ENCODE results near the gene AP3B1. TPM values are rescaled to one million over a fixed set of nuclear protein-coding genes. Genes with fewer than 3 reads are reported as not detected.

Gene AP3B1
- total and polyA plus RNA-seq, 2 experiments from 2014 or later: 32.1 to 46.3 TPM

DNA sequence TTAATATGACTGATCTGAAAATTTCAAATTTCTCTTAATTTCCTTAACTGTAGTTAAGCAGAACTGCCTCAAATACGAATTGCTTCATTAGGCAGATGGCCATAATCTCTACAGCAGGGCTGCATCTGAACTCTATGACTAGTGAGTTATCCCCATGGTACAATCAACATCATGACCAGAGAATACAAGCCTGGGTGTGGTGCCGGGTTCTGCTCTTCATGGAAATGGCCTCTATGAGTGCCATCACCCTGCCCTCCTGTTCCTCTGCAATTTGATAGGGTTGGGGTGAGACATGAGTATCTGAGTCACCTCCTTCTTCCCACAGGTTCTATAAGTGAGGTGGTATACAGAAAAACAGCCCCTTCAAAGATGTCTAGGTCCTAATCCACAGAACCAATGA is 235.9 kb downstream of the AP3B1 start:
- ATAC-seq: no peak

More for the DNA sequence above, 235.9 kb downstream of the AP3B1 start:
- DNase-seq (ENCODE audit: low spot score): no peak
- no peaks in the 10 kb centered on the region for H3K36me3 ChIP-seq (ENCODE audit: insufficient read depth)
- H3K27ac Mint-ChIP-seq: no peak overlapping the region
- H3K9me2 ChIP-seq (ENCODE audit: insufficient read depth): no peaks in the 10 kb centered on the region
- H2AFZ ChIP-seq: no peak overlapping the region
- no peak overlapping the region for H3K4me3 ChIP-seq
- H3K4me3 Mint-ChIP-seq: no peak overlapping the region
- H3K4me1 Mint-ChIP-seq: no peaks in the 10 kb centered on the region
- H3K4me2 ChIP-seq: no peak overlapping the region
- H3K4me1 ChIP-seq (ENCODE audit: insufficient read depth): no peaks in the 10 kb centered on the region
- H3K9me3 Mint-ChIP-seq: no peaks in the 10 kb centered on the region
- TF ChIP-seq, protein P1, sequence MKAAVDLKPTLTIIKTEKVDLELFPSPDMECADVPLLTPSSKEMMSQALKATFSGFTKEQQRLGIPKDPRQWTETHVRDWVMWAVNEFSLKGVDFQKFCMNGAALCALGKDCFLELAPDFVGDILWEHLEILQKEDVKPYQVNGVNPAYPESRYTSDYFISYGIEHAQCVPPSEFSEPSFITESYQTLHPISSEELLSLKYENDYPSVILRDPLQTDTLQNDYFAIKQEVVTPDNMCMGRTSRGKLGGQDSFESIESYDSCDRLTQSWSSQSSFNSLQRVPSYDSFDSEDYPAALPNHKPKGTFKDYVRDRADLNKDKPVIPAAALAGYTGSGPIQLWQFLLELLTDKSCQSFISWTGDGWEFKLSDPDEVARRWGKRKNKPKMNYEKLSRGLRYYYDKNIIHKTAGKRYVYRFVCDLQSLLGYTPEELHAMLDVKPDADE (IDR thresholded peaks at IDR 0.05): no peak
- no peak for TF ChIP-seq POLR2AphosphoS5 (IDR thresholded peaks at IDR 0.05; ENCODE audit: low read depth)
- TF ChIP-seq, protein P2, sequence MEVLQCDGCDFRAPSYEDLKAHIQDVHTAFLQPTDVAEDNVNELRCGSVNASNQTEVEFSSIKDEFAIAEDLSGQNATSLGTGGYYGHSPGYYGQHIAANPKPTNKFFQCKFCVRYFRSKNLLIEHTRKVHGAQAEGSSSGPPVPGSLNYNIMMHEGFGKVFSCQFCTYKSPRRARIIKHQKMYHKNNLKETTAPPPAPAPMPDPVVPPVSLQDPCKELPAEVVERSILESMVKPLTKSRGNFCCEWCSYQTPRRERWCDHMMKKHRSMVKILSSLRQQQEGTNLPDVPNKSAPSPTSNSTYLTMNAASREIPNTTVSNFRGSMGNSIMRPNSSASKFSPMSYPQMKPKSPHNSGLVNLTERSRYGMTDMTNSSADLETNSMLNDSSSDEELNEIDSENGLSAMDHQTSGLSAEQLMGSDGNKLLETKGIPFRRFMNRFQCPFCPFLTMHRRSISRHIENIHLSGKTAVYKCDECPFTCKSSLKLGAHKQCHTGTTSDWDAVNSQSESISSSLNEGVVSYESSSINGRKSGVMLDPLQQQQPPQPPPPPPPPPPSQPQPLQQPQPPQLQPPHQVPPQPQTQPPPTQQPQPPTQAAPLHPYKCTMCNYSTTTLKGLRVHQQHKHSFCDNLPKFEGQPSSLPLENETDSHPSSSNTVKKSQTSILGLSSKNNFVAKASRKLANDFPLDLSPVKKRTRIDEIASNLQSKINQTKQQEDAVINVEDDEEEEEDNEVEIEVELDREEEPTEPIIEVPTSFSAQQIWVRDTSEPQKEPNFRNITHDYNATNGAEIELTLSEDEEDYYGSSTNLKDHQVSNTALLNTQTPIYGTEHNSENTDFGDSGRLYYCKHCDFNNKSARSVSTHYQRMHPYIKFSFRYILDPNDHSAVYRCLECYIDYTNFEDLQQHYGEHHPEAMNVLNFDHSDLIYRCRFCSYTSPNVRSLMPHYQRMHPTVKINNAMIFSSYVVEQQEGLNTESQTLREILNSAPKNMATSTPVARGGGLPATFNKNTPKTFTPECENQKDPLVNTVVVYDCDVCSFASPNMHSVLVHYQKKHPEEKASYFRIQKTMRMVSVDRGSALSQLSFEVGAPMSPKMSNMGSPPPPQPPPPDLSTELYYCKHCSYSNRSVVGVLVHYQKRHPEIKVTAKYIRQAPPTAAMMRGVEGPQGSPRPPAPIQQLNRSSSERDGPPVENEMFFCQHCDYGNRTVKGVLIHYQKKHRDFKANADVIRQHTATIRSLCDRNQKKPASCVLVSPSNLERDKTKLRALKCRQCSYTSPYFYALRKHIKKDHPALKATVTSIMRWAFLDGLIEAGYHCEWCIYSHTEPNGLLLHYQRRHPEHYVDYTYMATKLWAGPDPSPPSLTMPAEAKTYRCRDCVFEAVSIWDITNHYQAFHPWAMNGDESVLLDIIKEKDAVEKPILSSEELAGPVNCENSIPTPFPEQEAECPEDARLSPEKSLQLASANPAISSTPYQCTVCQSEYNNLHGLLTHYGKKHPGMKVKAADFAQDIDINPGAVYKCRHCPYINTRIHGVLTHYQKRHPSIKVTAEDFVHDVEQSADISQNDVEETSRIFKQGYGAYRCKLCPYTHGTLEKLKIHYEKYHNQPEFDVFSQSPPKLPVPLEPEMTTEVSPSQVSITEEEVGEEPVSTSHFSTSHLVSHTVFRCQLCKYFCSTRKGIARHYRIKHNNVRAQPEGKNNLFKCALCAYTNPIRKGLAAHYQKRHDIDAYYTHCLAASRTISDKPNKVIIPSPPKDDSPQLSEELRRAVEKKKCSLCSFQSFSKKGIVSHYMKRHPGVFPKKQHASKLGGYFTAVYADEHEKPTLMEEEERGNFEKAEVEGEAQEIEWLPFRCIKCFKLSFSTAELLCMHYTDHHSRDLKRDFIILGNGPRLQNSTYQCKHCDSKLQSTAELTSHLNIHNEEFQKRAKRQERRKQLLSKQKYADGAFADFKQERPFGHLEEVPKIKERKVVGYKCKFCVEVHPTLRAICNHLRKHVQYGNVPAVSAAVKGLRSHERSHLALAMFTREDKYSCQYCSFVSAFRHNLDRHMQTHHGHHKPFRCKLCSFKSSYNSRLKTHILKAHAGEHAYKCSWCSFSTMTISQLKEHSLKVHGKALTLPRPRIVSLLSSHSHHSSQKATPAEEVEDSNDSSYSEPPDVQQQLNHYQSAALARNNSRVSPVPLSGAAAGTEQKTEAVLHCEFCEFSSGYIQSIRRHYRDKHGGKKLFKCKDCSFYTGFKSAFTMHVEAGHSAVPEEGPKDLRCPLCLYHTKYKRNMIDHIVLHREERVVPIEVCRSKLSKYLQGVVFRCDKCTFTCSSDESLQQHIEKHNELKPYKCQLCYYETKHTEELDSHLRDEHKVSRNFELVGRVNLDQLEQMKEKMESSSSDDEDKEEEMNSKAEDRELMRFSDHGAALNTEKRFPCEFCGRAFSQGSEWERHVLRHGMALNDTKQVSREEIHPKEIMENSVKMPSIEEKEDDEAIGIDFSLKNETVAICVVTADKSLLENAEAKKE (CRISPR knock-in tag; IDR thresholded peaks at IDR 0.05): no peak
- TF ChIP-seq, protein P3, sequence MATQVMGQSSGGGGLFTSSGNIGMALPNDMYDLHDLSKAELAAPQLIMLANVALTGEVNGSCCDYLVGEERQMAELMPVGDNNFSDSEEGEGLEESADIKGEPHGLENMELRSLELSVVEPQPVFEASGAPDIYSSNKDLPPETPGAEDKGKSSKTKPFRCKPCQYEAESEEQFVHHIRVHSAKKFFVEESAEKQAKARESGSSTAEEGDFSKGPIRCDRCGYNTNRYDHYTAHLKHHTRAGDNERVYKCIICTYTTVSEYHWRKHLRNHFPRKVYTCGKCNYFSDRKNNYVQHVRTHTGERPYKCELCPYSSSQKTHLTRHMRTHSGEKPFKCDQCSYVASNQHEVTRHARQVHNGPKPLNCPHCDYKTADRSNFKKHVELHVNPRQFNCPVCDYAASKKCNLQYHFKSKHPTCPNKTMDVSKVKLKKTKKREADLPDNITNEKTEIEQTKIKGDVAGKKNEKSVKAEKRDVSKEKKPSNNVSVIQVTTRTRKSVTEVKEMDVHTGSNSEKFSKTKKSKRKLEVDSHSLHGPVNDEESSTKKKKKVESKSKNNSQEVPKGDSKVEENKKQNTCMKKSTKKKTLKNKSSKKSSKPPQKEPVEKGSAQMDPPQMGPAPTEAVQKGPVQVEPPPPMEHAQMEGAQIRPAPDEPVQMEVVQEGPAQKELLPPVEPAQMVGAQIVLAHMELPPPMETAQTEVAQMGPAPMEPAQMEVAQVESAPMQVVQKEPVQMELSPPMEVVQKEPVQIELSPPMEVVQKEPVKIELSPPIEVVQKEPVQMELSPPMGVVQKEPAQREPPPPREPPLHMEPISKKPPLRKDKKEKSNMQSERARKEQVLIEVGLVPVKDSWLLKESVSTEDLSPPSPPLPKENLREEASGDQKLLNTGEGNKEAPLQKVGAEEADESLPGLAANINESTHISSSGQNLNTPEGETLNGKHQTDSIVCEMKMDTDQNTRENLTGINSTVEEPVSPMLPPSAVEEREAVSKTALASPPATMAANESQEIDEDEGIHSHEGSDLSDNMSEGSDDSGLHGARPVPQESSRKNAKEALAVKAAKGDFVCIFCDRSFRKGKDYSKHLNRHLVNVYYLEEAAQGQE (IDR thresholded peaks at IDR 0.05; ENCODE audit: unreplicated experiment): no peak
- no peak for TF ChIP-seq STAT1 (IDR thresholded peaks at IDR 0.05; ENCODE audit: unreplicated experiment)
- H3K27me3 Mint-ChIP-seq (ENCODE audit: insufficient read depth, low read depth, poor library complexity): no peaks in the 10 kb centered on the region
- no peaks in the 10 kb centered on the region for H4K20me1 ChIP-seq (replicated peaks; ENCODE audit: insufficient read depth)
- H3F3A ChIP-seq (replicated peaks; ENCODE audit: low read depth): no peaks in the 10 kb centered on the region
- H3K79me2 ChIP-seq (replicated peaks; ENCODE audit: insufficient read depth): no peaks in the 10 kb centered on the region
- no peaks in the 10 kb centered on the region for H3K36me3 Mint-ChIP-seq (ENCODE audit: low read depth)
- no peaks in the 10 kb centered on the region for H3K27me3 ChIP-seq (ENCODE audit: insufficient read depth)
- H3K27ac ChIP-seq (ENCODE audit: low read depth): no peak overlapping the region

Measured in GM23338 (cell line).